Osteoblast (primary cell): ENCODE data around the gene NOP58. TPM values are rescaled to one million over a fixed set of nuclear protein-coding genes. Genes with fewer than 3 reads are reported as not detected.

Experiments
- DNase-seq: peaks from one replicate; pipeline ENCODE4 v3.0.0; 2011; ENCODE audit warnings: low spot score, mixed read lengths; ENCODE audit not compliant: insufficient read length; ENCODE audit errors: missing footprints
- H2AFZ ChIP-seq: 2 replicates; pipeline ENCODE4 v1.6.0; 2011; ENCODE audit warnings: mild to moderate bottlenecking, low read length
- H3K27ac ChIP-seq: 2 replicates; pipeline ENCODE4 v1.5.1; 2011; ENCODE audit warnings: mild to moderate bottlenecking, low read depth, low read length, moderate library complexity
- H3K27me3 ChIP-seq: 2 replicates; pipeline ENCODE4 v1.6.0; 2012; ENCODE audit warnings: mild to moderate bottlenecking, control low read depth, inconsistent platforms, low read length, moderate library complexity; ENCODE audit not compliant: insufficient read depth
- H3K36me3 ChIP-seq: 2 replicates; pipeline ENCODE4 v1.5.1; 2011; ENCODE audit warnings: mild to moderate bottlenecking, low read length, control low read depth, moderate library complexity; ENCODE audit not compliant: insufficient read depth
- H3K4me1 ChIP-seq: 2 replicates; pipeline ENCODE4 v1.5.1; 2011; ENCODE audit warnings: mild to moderate bottlenecking, low read length, control low read depth, moderate library complexity; ENCODE audit not compliant: insufficient read depth
- H3K4me2 ChIP-seq: 2 replicates; pipeline ENCODE4 v1.6.0; 2011; ENCODE audit warnings: mild to moderate bottlenecking, low read length; ENCODE audit not compliant: insufficient read depth
- H3K4me3 ChIP-seq: fragments of 200-600 bp; sonication (generic); 3 replicates; pipeline ENCODE4 v1.5.1; 2012; ENCODE audit warnings: mild to moderate bottlenecking, low read length, inconsistent platforms; ENCODE audit not compliant: insufficient read depth
- H3K79me2 ChIP-seq: 2 replicates; pipeline ENCODE4 v1.6.0; 2012; ENCODE audit warnings: mild to moderate bottlenecking, low read length, control low read depth, inconsistent platforms; ENCODE audit not compliant: insufficient read depth
- H3K9me3 ChIP-seq: 2 replicates; pipeline ENCODE4 v1.5.1; 2011; ENCODE audit warnings: low read depth, low read length, control low read depth
- H4K20me1 ChIP-seq: 2 replicates; pipeline ENCODE4 v1.6.0; 2012; ENCODE audit warnings: mild to moderate bottlenecking, low read length, control low read depth; ENCODE audit not compliant: insufficient read depth
- CTCF ChIP-seq: IDR thresholded peaks from 2 replicates; pipeline ENCODE4 v1.5.1; 2011; ENCODE audit warnings: mild to moderate bottlenecking, low read depth, low read length, moderate library complexity; ENCODE audit errors: extremely low read depth
- total RNA-seq: library from RNA; depleted of rRNA; stranded (reverse); fragments of >200 nt; gene quantifications from 2 replicates; pipeline ENCODE4 v1.2.3, GENCODE V29; 2012

NOP58 gene
- total RNA-seq, 1 donor: 41.3 TPM

- Histone ChIP-seq H3K4me3 (no peak overlapping the region), H3K36me3 (peaks cover 40% of the 10 kb centered on the region), H3K79me2 (peaks cover 89% of the 10 kb centered on the region), H3K27me3 (no peaks in the 10 kb centered on the region), H3K4me1 (peaks cover 30% of the 10 kb centered on the region), H4K20me1 (peaks cover 49% of the 10 kb centered on the region), H3K27ac (peak overlapping the region; percentile 47), H3K9me3 (no peaks in the 10 kb centered on the region), H3K4me2 (peak overlapping the region; percentile 0), H2AFZ (no peak overlapping the region)
- peak; percentile 86 for DNase-seq
- no peak for TF ChIP-seq CTCF
These were observed 12.6 kb downstream of the NOP58 start for GRCh38 chr2:202278036-202278760.

- Histone ChIP-seq H3K36me3 (peaks cover 47% of the 10 kb centered on the region), H4K20me1 (peaks cover 43% of the 10 kb centered on the region), H3K4me1 (peaks cover 30% of the 10 kb centered on the region), H3K79me2 (peaks cover 82% of the 10 kb centered on the region), H3K9me3 (no peaks in the 10 kb centered on the region), H3K27ac (peak overlapping the region; percentile 47), H3K4me2 (peak overlapping the region; percentile 0), H2AFZ (no peak overlapping the region), H3K4me3 (no peak overlapping the region), H3K27me3 (no peaks in the 10 kb centered on the region)
- peak; percentile 25 for DNase-seq
- peak; percentile 51 for TF ChIP-seq CTCF
These were observed 13.4 kb downstream of the NOP58 start for GRCh38 chr2:202278944-202279343.

GRCh38 chr2:202286595-202286994, 21.0 kb downstream of the NOP58 start:
- no peaks in the 10 kb centered on the region for H4K20me1 ChIP-seq
- H3K9me3 ChIP-seq: no peaks in the 10 kb centered on the region
- H3K4me2 ChIP-seq: no peak overlapping the region
- H3K27ac ChIP-seq: no peak overlapping the region
- no peaks in the 10 kb centered on the region for H3K4me1 ChIP-seq
- no peak for DNase-seq
- no peak overlapping the region for H3K4me3 ChIP-seq
- H2AFZ ChIP-seq: no peak overlapping the region
- peaks cover 84% of the 10 kb centered on the region for H3K36me3 ChIP-seq
- no peaks in the 10 kb centered on the region for H3K27me3 ChIP-seq
- H3K79me2 ChIP-seq: peaks cover 30% of the 10 kb centered on the region
- TF ChIP-seq CTCF: no peak

GRCh38 chr2:202289394-202290204, 24.0 kb downstream of the NOP58 start:
- peaks cover 17% of the 10 kb centered on the region for H3K79me2 ChIP-seq
- no peak for TF ChIP-seq CTCF
- no peak overlapping the region for H3K27ac ChIP-seq
- no peaks in the 10 kb centered on the region for H3K27me3 ChIP-seq
- no peak overlapping the region for H3K4me2 ChIP-seq
- H3K36me3 ChIP-seq: peaks cover 74% of the 10 kb centered on the region
- H3K9me3 ChIP-seq: no peaks in the 10 kb centered on the region
- peaks cover 10% of the 10 kb centered on the region for H3K4me1 ChIP-seq
- no peak overlapping the region for H2AFZ ChIP-seq
- DNase-seq: peak; percentile 6
- no peak overlapping the region for H3K4me3 ChIP-seq
- no peaks in the 10 kb centered on the region for H4K20me1 ChIP-seq
